NCI-H1694 (cell line): Measurements from ENCODE around the gene CEP63.

ENCODE experiments used
- DNase-seq: peaks from one replicate; lab custom pipeline; 2025; lab: John Stamatoyannopoulos, UW

CEP63 gene

DNA sequence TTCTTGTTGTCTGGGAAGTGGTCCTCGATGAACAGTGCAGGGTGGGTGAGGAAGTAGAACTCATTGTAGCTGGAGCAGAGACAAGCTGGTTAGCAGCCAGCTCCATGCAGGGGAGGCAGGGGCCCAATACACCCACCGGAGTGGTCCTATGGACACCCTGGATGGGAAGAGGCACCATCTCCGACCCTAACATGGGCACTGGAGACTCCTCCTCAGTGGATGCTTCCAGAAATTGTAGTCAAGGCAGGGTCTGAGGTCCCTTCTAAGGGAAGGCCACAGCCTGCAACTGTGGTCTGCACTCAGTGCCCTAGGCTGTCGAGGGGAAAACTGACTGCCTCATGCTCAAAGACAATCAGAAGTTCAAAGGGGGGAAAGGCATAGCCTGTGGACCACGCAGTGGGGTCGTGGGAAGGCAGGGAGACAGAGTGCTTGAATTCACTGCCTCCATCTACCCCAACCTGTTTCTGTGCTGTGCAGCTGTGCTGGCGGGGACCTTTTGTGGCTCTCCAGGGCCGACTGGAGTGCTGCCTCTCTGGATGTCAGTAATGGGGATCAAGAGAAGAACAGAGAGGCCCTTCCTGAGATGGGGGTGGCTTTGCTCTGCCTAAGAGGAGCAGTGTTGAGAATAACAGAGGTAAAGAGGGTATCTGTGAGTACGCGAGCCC is 123.0 kb downstream of the CEP63 start:
- no peak for DNase-seq

DNA sequence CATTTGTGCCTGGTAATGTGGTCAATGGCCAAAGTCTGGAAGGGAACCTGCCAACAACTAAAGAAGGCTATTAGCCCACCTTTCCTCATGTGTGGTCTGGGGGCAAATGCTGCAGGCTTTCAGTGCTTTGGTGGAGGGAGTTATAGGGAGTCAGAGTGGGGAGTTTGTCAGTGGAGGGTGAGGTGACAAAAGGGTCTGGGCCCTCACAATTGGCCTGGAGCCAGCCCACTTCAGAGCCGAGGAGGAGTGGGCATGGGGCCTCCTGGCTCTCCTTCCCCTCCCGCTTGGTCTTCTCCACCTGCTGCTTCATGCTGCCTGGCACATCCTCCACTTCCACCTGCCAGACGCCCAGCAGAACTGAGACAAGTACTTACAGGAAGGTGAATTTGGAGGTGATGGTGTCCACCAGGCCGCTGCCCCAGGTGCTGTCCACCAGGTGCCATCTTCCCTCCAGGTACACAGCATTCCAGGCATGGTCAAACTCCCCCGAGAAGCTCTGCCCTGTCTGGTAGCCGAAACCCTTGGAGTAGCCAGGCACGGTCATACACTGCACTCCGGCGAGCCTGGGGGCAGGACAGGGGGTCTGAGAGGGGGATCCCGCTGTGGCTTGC is 124.1 kb downstream of the CEP63 start:
- DNase-seq: no peak

DNA sequence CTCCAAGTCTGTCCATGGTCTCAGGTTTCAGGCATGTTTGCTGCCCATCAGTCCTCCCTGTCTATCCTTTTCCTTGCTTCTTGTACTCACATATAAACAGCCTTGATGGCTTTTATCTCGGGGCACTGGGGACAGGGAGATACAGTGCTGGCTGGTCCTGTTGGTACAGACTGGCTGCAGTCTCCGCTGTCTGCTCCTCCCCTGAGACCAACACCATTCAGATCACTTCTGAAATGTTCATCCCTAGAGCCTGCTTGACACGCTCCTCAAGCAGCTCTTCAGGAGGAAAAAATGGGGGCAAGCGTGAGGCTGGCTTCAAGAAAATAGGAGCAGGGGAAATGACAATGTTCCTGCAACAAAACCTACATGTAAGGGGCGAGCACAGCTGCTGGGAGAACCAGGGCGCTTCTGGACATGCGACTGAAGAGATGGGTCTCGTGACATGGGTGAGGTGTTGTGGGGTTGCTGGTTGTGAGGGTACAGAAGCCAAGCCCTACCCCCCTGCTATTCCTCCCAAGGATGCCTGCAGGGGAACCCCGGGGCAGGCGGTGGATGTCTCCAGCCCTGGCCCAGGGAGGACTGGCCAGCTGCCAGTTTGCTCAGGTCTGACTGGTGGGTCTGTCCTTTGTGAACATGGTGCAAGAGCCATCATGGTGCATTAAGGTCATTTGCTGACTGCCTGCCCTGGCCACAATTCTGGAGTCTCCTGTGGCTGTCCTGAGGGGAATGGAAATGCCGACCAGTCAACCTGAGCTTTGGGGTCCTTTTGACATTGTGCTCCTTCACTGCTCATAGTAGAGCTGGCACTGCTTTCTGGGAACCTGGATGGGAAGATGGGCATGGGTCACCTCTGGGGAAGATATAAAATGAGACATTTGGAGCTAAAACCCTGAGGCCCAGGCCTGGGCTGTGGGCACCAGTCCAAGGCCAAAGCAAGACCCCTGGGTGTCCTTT is 124.9 kb downstream of the CEP63 start:
- DNase-seq: no peak

DNA sequence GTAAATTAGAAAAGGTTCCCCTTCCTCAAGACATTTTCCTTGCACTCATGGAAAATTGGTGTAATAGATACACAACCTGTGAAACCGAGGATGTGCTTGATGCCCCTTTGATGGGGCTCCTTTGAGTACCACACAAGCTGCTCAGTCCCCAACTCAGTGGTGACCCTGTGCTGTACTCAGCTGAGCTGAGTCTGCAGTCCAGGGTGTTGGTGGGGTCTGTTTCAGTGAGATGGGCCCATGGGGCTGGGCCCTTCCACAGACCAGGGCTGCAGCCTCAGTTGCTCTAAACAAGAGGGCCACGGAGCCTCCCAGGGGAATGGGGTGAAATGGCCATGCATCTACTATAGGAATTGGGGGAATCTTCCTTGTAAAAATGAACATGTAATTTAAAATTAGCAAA is 125.7 kb downstream of the CEP63 start:
- no peak for DNase-seq

DNA sequence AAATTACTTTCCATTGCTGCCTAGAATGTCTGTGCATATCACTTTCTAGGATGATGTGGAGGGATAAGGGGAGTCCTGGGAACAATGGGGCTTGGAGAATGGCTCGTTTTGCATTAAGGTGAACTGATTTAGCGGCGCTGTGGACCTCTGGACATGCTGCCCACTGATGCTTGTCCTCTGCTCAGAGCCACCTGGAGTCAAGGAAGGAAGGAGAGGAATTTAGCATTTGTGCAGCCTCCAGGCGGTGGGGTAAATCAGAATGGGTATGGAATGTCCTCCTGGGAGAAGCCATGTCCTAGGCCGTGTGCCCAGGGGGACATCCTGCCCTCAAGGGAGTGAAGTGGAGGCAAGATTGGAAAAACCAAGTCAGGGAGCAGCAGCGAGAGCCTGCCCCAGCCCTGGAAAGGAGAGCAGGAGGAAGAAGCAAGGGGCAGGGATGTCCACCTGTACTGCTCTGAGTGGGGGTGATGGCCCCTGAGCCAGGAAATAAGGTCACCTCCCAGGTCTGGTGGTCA is 127.2 kb downstream of the CEP63 start:
- DNase-seq: no peak

DNA sequence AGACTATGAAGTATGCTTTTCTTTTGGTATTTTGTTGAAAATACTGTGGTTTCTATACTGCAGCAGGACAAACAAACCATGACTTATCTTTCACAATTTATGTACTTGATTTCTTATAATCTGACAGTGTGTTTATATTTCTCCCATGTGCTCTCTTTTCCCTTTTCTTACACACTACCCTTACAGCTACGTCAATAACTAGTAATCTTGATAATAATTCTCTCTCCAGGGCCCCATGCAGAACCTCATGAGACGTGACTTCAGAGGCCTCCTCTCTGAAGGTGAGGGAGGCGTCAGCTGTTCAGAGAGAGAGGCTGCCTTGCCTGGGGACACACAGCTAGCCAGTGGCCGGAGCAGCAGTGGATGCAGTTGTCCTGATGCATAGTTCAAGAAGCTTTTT is 129.1 kb downstream of the CEP63 start:
- no peak for DNase-seq

DNA sequence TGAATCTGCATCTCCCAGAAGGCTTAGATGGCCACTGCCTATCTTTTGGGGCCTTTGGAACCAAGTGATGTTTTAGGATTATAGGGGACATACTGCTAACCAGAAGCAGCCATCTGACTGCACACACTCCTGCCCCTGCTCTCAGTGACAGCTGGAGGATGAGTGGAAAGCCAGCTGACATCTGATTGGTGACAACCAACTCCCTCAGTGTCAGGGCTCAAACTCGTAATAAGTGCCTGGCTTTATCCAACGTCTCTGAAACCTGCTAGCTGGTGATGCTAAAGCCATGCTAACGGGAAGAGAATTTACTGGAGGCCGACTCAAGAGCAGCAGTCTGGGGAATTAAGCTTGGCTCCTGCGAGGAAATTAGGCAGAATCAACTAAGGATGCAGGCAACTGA is 129.9 kb downstream of the CEP63 start:
- peak; percentile 17 for DNase-seq

DNA sequence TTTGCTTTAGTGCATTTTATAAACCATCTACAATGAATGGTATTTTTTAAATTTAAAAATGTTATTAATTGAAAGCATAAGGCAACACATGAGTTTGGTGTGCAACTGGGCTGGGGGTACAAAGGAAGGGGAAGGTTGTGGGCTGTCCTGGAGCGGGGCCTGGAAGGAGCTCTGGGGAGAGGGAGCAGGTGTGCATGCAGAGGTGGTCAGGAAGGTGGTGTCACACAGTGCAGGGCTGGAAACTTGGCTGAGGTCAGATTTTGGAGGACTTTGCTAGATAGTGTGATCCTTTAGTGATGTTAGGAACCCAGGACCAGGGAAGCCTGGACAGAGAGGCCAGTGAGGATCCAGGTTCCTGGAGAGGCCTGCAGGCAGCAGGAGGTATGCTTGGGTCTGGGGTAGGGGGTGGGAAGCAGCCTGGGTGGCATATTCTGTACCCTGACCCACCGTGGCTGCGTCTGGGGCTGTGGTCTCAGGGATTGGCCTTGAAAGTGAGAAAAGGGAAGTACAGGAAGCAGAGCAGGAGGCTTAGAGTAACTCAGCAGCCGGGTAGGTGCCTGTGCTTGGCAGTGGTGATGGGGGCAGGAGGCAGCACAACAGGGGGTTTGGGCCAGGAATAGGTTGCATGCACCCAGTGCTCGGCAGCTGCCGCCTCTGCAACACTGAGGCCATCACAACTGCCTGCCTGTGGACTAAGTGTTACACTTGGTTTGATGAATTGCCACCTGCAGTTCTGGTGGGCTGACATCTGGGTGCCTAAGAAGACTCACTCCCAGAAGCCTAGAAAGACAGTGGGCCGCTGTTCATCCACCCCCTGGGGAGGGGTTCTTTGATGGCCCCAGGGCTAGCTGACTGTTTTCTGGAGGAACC is 132.0 kb downstream of the CEP63 start:
- no peak for DNase-seq

DNA sequence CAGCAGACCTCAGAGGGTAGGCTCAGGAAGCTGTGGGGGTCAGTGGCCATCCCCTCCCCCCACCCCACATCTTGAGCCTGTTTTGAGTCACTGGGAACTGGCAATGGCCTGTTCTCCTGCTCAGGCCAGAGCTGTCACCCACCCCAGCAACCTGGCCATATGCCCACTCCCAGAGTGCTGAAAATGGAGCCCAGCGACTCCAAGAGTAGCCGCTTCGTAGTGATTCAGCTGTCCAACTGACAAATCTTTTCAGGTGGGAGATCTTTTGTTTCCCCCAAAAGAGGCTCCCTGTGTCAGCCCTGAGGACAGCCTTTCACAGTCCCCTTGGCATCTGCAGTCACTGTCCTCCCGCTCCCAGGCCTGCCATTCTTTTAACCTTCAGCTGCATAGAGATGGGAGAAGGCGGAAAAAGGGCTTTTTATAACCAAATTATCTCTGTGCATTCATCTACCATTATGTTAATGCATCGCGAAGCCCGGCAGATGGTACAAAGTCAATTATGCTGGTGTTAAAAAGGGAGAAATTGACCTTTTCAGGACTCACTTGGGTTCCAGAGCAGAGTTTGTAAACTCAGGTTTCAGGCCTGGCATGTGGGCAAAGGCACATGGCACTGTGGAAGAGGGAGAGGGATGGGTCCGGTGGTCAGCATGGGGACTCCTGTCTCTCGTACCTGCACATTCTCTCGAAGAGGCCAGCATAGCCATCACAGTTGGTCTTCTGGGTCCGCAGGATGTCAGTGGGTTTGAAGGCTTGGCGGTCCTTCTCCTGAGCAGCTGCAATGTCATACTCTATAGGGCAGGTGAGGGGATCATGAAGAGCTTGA is 132.8 kb downstream of the CEP63 start:
- DNase-seq: no peak

DNA sequence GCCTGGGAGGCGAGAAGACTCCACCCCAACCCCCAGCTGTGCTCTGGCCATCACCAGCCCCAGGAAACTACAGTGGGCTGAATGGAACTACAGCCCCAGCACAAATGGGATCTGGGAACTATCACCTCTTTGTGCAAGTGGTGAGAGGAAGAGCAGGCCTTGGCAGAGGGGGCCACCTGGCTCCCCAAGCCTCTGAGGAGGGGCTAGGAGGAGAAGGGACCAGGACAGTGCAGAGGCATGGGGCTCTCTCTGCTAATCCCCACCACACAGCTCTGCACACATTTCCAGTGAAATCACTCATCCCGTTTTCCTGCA is 133.4 kb downstream of the CEP63 start:
- no peak for DNase-seq

DNA sequence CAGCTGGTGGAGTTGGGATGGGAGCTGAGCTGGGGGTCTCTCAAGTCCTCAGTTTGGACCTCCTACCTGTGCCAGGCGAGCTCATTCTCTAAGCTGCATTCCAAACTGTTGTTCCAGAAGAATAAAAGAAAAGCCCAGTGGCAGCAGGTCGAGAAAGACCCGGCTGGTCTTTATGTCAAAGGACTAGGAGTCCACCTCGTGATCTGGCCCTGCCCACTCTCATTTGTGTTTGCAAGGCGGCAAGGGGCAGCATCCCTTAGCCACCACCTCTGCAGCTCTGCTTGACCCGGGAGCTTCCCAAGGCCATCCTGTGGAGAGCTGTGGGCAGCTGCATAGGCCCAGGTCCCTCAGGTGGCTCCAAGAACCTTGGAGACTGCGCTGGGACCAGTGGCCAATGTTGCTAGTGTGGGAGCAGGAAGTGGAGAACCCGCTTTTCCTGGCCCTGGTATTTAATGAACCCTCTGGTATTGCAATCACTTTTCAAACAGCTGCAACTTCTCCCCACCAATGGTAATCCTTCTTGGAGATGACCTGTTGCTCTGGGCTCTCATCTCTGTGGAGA is 134.1 kb downstream of the CEP63 start:
- no peak for DNase-seq

DNA sequence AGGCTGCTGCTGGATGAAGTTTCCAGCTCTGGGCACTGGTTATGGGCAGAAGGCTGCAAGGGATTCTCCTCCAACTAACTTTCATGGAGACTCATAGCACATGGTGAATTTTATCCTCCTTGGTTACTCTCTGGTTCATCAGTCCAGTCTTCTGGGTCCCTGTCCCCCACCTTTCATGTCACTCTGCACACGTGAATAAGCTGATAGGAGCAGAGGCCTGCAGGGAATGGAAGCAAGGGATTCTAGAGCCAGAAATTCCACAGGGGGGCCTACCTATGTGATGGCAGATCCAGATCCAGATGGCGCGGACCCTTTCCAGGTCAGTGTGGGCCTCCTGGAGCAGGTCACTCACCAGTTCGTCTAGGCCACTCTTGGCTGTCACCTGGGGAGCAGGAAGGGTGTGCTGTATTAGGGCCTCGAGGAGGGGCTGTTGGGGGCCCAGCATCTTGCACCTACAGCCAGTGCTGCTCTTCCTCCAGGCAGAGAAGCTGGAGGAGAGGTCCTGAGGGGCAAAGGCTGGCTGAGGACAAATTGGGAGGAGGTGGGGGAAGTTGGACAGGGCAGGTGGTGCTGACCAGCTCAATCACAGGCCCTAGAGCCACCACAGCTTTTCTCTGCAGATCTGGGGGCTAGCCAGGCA is 134.7 kb downstream of the CEP63 start:
- DNase-seq: no peak

DNA sequence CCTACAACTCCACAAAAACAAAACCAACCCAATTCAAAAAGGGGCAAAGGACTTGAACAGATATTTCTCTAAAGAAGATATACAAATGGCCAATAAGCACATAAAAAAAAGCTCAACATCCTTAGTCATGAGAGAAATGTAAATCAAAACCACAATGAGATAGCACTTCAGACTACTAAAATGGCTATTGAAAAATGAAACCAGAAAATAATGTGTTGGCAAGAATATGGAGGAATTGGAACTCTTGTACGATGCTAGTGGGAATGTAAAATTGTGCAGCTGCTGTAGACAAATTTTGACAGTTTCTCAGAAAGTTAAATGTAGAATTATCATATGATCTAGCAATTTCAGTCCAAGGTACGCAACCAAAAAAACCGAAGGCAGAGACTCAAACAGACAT is 136.0 kb downstream of the CEP63 start:
- DNase-seq: no peak

DNA sequence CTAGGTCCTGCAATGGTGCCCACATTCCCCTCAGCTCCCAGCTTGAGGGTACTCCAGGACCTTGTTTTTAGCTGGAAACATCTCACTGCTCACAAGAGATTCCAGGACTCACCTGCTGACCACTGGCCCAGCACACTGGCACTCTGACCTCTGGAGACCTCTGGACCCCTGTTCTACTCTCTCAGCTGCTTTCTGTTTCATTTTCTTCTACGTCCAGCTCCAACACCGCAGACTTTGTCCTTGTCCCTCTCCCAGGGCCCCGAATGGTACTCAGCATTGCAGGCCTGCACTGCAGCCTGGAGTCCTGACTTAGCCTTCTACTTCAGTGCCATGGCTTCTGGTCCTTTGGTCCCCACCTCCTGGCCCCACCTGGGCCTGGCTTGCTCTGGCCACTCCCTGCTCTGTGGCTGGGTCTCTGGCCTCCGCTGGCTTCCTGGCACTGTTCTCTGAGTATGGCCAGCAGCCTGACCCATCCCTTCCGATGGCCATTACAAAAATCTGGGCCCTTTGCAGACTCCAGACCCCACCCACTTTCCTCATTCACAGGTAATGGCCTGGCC is 137.0 kb downstream of the CEP63 start:
- no peak for DNase-seq

DNA sequence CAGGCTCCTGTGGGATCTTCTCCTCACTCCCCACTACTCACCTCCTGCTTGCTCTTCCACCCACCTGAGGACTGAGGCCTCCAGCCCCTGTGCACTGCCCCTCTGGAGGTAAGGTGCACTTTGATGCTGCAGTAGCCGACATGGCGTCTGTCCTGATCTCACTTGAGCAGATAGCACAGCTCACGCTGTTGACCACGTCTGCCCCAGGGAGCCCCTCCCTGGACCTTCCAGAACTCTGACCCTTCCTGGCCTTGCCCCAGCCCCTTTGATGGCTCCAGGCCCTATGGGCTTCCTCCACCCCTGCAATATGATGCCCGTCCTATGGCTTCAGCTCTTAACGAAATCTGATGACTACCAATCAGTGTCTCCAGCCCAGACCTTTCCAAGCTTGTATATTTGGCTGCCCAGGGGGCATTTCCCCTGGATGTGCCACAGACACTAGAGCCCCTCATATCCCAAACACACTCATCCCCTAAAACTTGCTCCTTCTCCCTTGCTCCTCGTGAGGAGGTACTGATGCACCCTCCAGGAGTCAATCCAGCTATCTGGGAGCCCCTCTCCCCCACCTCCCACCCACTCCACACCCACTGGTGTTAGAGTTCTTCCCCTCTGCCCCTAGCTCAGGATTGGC is 137.9 kb downstream of the CEP63 start:
- DNase-seq: no peak
